HG03025 (cell line): Measurements from ENCODE around the gene SLC9A7.

Source experiments
- ATAC-seq: cut with Tn5 transposase; IDR thresholded peaks from one replicate; pipeline ENCODE4 v1.9.1; 2021; ENCODE audit warnings: mild to moderate bottlenecking, moderate library complexity; ENCODE audit not compliant: unreplicated experiment, low FRiP score

Gene SLC9A7

DNA sequence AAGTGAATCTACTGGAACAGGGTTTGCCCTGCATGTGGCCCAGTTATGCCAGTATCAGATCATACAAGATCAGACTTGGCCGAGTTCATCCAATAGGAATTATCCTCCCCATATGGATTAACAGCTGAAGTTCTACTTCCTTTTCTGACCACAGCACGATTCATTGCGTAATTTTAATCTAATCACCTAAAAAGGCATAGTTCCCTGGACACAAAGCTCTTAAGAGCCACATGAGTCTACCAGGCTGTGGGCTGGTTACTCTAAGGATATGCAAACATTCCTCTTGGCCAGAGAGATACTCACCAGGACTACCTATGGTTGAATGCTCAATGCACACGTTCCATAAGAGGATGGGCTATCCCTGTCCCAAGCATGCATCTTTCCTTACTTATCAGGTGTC, 138.4 kb downstream of the SLC9A7 start:
- ATAC-seq, result no peak

DNA sequence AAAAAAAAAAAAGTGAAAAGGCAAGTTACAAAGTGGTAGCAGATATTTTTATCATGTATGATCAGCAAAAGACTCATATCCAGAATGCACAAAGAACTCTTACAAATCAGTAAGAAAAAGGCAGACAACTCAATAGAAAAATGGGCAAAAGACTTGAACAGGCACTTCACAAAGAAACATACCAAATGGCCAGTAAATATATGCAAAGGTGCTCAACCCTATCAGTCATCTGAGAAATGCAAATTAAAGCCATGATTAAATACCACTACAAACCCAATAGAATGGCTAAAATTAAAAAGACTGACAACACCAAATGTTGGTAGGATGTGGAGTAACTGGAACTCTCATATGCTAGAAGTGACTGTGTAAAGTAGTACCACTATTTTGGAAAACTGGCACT, 140.0 kb downstream of the SLC9A7 start:
- ATAC-seq, result no peak

DNA sequence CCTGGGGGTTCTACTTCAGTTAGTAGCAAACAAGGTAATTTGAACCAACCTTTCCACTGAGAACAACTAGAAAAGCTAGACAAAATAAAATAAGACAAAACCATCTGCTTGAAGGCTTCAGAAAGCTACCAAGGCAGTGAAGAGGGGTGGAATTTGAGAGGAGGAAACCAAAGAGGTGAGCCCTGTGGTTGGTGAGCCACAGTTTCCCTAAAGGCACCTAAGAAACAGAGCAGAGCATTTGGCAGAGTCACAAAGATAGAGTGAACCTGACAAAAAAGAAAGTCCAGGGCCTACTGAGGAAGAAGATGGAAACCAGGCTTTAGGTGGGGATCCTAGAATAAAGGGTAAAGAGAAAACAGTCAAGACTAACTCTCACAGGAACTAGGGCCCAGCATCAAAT, 141.0 kb downstream of the SLC9A7 start:
- ATAC-seq, result no peak

DNA sequence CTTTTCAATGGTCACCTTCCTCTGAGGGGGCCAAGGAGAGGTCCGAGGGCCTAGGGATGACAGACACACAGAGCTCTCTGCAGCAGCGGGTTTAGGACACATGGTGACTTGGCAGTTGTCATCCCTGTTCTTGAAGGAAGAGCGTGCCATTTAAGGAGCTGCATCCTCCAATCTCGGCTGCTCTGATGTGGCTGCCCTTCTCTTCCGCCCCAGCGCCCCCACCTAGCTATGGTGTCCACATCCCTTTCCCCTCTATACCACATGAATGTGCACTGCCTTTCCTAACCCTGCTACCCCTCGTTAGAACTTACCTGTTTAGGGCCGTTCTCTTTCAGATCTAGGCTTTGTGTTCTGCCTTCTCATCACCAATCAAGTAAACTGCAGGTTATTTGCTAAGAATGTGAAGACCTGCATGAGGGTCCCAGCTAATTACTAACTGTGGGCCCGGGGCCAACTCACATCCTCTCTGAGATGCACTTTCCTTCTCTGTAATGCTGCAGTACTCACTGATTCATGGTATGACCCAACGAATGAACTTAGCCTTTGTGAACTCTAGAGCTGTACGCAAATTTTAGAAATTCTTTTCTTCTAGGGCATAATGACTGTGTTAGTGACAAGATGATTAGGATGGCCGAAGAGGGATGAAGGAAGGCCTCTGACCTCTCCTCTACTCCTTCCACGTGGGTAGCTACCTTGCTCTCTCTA, 147.1 kb downstream of the SLC9A7 start:
- no peak for ATAC-seq

DNA sequence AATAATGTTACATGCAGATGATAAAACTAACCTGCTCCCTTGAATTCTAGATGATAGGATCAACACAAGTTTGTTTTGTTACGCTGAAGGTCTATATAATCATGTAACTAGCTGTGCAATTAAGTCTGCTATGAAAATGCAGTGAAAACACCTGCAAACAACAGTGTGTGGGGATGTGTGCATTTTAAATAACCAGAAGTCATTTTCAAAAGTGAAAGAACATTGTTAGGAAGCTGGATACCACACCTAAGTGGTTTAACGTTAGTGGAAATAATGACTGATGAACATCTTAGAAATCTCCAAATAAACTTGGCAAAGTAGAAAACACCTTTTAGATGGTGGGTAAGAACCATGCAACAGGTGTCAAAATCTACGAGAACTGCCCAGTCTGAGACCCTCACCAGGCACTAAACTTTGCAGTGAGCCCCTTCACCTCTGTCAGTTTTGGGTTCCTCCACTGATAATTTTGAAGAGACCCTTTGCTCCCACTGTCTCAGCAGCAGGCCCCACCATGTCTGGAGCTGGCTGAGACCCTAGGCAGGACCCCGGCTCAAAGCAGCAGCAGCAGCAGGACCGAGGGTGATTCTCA, 148.8 kb downstream of the SLC9A7 start:
- ATAC-seq, result no peak

DNA sequence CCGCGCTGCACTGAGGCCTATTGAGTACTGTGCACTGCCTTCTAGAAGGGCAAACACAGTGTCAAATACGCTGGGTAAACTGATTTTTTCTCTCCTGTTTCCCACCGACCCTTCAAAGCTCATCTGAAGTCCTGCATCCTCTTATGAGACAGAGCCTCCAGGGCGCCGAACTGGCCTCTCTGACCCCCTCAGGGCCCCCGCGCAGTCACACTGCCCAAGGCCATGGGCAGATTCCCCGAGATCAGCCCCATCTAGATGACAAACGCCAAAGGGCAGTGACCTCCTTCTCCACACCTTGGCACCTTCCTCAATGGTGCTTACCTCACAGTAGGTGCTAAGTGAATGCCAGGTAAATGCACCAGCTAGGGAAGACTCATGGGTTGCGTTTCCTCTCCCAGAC, 151.0 kb downstream of the SLC9A7 start:
- no peak for ATAC-seq

DNA sequence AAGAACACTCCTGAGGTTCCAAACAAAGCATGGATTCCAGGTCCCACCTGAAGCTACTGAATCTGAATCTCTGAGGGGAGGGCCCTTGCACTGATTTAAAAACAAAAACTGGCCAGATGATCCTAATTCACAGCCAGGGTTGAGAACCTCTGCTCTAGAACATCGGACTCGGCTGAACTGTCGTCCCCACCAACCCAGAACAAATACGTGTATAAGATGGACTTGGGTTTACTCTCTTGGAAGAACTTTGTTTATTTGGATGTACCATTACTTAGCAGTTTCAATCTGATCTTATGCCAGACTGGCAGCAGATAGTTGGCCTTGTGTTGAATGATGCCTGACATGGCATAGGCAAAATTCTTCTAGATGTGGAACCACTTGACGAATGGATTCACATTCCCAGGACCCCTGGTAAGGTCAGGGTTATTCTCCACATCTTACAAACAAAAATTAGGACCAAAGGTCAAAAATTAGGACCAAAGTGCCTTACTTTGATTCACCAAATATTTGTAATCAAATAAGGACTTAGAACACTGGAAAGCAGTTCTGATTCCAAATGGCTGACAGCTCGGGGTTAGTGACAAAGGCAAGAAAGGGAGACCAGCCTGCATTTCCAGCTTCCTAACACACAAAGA, 156.3 kb downstream of the SLC9A7 start:
- no peak for ATAC-seq

DNA sequence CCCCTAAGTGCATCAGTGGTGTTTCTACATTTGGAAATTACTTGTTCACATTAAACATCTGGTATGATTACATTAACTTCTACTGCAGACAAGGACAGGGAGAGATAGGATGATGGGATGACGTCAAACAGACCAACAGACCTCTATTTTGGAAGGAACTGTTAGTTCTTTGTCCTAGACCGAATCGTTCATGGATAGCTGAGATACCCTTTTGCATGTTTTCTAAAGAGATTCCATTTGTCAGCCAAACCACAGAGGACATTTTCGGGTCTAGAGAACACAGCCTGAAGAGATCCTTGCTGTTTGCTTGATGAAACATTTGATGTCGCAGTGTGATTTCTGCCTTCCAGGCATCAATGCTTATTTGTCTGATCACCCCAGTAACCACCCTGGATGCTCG, 157.6 kb downstream of the SLC9A7 start:
- no peak for ATAC-seq

DNA sequence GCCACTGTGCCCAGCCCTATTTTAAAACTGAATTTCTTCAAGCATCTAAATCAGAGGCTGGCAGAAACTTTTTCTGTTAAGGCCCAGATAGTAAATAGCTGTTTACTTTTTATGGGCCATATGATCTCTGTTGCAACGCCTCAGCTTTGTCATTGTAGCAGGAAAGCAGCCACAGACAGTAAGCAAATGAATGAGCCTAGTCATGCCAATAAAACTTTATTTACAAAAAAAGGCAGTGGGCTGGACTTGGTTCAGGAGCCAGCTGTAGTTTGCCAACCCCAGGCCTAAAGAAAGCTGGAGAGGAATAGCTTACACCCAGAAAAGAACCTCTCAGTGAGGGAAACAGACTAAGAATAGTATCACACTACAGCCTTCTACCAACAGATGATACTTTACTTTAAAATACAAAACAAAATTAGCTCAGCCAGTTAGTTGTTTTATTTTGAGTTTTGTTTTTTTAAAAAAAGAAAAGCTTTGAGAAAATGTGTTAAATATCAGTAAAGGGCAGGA, 159.8 kb downstream of the SLC9A7 start:
- no peak for ATAC-seq

DNA sequence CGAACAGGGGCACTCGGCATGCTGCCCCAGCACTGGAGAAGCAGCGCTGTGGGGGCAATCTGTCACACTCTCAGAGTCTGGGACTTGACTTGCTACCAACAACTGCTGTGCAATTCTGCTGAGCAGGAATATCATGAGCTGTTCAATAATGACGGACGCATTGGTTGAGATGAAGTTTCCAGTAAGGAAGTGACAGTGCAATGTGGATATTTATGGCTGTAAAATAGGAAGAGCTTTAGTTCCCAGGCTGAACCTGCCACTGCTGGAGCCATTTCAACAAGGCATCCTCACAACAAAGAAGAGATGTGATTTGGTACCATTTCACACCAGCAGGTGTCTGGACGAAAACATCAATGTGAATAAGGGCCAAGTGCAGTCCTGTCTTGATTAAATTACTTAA, 161.1 kb downstream of the SLC9A7 start:
- ATAC-seq, result no peak

DNA sequence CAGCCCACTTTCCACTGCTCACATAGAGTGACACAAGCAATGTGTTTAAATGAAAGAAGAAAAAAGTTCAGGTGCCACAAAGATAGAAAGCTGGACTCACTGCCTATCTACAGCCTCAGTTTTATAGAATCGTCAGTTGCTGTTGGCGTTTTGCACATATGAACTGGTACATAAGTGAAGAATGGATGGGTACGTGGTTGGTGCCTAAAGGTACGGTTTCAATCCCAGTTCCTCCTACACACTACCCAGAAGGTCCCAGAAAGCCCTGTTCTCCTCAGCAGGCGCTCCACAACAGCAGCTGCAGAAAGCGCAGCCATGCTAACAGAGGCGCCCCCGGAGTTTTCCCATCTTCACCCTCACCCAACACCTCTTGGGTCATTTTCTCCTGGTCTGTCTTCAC, 161.7 kb downstream of the SLC9A7 start:
- ATAC-seq, result no peak

DNA sequence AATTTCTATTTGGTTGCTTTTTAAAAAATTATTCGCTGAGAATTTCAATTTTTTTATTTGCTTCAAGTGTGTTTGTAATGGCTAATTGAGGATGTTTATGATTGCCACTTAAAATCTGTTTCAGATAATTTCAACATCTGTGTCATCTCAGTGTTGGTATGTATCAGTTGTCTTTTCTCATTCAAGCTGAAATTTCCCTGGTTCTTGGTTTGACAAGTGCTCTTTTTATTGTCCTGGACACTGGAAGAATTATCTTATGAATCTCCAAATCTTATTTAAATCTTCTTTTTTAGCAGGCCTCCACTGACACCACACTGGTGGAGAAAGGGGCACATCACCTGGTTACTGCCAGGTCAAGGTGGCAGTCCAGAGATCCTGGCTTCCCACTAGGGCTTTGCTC, 163.8 kb downstream of the SLC9A7 start:
- ATAC-seq, result no peak

DNA sequence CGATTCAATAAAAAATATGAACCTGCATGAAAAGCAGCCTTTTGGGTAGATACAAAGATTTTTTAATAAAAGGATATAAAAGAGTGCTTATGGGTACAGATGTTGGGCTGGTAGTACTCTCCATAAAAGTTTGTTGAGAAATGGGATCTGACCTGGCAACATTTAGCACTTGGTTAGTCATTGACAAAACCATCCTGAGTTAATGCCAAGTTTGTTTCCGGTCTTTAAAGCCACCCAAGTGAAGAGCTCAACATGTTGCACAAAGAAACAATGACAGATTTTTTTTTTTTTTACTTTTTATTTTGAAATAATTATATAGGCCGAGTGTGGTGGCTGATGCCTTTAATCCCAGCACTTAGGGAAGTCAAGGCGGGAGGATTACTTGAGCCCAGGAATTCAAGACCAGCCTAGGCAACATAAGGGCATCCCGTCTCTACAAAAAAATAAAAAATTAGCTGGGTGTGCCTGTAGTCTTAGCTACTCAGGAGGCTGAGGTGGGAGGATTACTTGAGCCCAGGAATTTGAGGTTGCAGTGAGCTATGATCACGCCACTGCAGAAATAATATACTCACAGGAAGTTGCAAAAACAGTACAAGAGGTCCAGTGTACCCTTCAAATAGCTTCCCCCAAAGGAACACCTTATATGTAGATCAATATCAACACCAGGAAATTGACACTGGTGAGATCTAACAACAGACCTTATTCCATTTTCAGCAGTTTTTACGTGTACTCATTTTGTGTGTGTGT, 168.8 kb downstream of the SLC9A7 start:
- ATAC-seq, result no peak

DNA sequence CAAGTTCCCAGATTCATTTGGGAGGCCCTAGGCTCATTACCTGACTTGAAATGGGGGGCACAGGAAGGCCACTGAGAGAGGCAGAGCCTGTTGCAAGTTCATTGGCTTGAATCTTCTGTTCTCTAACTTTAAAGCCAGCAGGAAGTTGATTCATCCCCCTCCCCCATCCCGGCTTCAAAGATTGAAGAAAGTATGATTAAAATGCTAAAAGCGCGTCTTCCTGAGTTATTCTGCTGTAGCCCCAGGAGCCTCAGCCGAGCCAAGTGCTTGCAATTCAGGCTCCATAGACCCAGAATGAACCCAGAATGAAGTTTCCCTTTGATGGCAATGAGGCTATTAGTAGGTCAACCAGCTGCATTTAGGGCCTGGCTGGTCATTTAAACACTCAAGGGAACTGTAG, 170.7 kb downstream of the SLC9A7 start:
- ATAC-seq, result no peak

DNA sequence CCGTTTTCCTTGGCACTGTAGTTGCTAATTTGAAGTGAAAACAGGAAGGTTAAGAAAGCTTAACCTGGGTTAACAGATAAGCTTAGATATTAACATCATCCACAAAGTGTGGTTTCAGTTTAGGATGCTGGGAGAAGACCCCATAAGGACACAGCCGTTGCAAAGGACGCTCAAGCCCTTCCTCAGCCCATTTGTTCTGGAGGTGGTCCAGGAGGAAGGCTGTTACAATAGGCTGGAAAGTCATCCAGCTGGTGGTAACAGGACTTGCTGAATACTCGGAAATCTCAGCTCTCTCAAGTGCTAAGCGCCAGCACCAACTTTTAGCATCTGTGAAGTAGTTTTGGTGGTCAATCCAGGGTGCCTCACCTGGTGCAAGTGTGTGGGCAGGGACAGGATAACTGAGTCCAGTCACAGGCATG, 171.2 kb downstream of the SLC9A7 start:
- ATAC-seq, result no peak

DNA sequence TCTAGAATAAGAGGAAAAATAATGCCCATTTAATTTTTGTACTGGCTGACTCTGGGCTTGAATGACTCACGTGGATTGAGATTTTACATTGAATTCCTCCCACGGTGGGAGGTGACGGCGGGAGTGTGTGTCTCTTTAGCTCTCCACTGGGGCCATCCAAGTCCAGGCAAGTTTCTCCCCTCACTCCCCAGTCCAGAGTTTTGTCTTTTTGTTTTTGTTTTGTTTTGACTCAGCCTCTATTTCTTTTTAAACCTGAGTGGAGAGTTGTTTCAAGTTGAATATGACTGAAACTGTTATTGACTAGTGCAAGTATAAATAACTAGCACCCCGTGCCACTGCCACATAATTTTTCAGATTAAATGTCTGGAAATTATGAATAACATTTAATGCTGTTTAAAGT, 171.8 kb downstream of the SLC9A7 start:
- no peak for ATAC-seq

DNA sequence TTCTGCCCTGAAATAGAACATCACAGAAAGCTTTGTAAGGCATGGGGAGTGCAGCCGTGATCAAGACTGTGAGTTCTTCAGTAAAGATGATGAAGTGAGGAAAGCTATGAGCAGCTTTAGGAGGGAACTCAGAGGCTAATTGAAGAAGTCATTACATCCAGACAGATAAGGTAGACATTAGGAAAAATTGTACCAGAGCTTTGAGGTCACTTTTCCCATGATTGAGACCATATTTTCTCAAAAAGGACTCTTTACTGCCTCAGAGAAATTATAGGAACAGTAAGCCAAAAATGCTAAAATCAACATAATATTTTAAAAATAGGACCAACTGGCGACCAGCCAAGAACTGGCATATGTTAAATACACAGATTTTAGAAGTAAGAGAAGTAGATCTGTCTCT, 174.2 kb downstream of the SLC9A7 start:
- ATAC-seq, result no peak

DNA sequence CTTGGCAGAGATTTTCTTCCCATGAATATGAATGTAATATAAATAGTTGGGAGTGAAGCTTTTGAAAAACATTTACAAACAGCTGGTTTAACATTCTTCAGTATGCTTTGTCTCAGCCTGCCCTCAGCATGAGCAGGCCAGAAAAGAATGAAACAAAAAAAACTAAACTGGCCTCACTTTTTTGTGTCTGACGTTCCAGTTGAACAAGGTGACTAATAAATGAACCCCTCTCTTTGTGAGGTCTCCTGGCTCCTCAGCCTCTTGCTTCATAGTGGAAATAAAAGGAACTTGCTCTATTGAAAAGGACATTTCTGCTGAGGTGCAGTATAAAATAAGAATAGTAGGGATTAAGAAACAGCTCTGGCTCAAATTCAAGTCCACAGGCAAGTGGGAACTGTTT, 176.0 kb downstream of the SLC9A7 start:
- no peak for ATAC-seq

DNA sequence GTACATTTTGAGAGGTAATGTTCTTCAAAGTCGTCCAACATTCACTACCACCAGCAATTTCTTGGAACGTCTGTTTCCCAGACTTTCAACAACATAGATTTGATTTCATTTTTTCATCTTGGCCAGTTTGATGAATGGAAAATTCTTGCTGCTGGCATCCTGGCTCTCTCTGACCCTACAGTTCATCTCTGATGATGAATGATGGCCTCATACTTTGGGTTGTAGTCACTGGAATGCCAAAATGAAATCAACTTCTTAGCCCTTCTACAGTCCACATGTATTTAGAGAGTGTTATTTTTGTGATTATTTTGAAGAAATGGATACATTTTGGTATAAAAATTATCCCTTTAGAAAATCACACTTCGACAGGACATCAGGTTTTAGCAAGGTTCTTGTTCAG, 176.6 kb downstream of the SLC9A7 start:
- no peak for ATAC-seq

DNA sequence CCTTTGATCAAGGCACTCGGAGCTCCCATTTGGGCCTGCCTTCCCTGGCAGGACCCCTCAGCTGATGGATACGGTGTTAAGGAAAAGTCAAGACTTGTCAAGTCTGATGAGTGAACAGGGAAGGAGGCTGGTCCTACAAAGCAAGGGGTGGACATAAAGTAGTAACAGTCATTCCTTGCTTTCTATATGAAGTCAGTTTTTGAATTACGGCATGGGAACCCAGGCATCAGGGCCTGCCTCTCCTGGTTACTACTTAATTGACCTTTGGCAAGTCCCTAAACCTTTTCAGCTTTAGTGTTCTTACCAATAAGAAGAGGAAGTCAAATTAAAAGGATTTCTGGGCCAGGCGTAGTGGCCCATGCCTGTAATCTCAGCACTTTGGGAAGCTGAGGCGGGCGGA, 178.3 kb downstream of the SLC9A7 start:
- ATAC-seq, result no peak

DNA sequence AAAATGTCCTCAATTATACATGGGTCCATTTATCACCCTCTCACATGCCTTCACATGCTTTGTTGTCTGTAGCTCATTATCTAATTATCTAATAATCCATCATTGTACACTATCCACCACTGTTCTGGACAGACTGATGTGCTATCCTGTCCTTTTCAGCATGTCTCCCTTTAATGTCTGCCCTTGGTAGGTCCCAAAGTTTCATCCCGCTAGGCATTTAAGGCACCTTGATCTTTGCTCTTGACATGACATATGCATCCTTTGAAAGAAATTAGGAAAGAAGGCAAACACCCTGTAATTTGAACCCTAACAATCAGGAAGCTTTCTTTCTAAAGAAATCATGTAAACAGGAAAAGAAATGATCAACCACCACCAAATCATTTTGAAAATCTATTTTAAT, 179.7 kb downstream of the SLC9A7 start:
- ATAC-seq, result no peak
